Activated CD8-positive, alpha-beta memory T cell treated with anti-CD3 and anti-CD28 coated beads, Interleukin-2, amount 50 U/mL, for 1 hour (primary cell): ENCODE results near the gene UBR1.
"Not testable (repeated sequence)": the region's sequence is repeated elsewhere in the genome, so short reads cannot be mapped to it uniquely, and the experiment has no call there.

ENCODE experiments used
- DNase-seq: peaks from one replicate; pipeline ENCODE4 v3.0.0-alpha.2; 2020; ENCODE audit errors: extremely low read depth

The UBR1 gene

GRCh38 chr15:42914728-42915497, 190.9 kb downstream of the UBR1 start:
- no peak for DNase-seq

DNA sequence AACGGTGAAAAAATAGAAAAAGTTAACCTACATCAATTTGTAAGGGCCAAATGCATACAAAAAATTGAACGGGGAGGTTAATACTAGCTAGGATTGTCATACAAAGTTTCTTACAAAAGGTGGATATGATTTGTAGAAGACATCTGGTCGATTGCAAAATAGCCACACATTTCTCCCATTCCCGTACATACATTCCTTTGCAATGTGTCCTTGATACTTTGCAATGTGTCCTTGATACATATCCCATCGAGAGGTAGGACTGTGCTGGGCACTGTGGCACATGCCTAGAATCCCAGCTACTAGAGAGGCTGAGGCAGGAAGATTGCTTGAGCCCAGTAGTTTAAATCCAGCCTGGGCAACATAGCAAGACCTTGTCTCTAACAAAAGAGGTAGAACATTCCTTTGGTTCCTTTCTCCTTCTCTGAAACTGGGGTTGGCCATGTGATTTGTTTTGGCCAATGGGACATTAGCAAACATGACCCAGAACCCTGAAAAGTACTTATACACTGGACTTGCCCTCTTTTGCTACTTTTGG, 194.7 kb downstream of the UBR1 start:
- no peak for DNase-seq

DNA sequence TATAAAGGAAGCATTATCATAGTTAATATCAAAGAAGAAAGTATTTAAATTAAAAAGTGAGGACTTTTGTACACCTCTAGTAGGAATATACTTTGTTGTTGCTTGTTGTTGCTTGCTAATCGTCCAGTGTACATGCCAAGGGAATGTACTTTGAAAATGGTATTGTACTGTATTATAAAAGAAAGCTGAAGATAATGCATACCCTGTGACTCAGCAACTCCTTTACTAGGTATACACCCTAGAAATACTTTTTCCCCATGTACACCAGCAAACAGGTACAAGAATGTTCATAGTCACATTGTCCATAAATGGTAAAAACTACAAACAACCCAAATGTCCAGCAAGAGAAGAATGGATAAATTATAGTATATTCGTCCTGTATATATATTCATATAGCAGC, 197.3 kb downstream of the UBR1 start:
- DNase-seq = no peak

GRCh38 chr15:42903388-42904324, 202.2 kb downstream of the UBR1 start:
- no peak for DNase-seq

GRCh38 chr15:42893911-42894310, 211.9 kb downstream of the UBR1 start:
- DNase-seq = not testable (repeated sequence)
